NCI-H2081 treated with DMSO at 0.1 percent for 48 hours (cell line): ENCODE data around the gene PPIC.
"Not testable (repeated sequence)": the region's sequence is repeated elsewhere in the genome, so short reads cannot be mapped to it uniquely, and the experiment has no call there.

Experiments used
- DNase-seq: peaks from one replicate; lab custom pipeline; 2025; lab: John Stamatoyannopoulos, UW

Gene PPIC

GRCh38 chr5:123007754-123008153, 28.8 kb downstream of the PPIC start:
- no peak for DNase-seq

DNA sequence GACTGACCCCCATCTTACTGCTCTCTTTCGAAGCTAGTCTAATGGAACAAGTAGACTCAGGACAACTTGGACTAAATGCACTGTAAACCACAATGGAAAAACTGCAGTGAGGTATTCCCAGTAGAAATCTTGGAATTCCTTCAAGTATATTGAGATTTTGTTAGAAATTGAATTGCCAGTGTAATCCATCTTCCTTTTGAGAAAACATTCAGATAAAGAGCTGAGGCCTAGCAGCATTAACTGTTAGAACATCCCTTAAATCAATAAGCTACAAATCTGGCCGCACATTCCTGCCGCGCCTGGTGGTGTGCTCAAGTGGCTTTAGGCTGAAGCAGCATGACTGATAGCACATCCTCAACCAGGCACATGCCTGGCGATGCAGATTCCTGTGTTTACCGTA, 29.3 kb downstream of the PPIC start:
- no peak for DNase-seq

GRCh38 chr5:123001808-123002207, 34.7 kb downstream of the PPIC start:
- DNase-seq: no peak

GRCh38 chr5:123000731-123001130, 35.8 kb downstream of the PPIC start:
- no peak for DNase-seq

- DNase-seq: no peak
These were observed 36.5 kb downstream of the PPIC start for GRCh38 chr5:122999947-123000563.

DNA sequence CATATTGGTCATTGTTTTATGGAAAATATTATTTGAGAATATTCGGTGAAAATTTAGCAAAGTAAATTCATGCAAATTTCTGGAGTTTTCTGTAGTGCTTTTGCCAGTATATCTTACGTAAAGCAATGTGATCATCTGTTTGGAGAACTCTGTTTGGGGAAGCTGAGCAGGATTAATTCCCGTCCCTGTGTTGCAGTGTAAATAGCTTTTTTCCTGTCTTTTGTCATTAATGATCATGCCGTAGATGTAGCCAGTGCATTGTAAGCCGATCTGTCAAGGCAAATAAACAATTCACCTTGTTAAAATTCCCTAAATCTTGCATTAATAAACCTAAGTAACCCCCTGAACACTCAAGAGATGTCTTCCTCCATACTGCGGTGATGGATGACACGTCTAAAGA, 39.2 kb downstream of the PPIC start:
- DNase-seq: no peak

GRCh38 chr5:122996091-122996490, 40.4 kb downstream of the PPIC start:
- DNase-seq: no peak

GRCh38 chr5:122985954-122986721, 50.4 kb downstream of the PPIC start:
- DNase-seq: no peak

DNA sequence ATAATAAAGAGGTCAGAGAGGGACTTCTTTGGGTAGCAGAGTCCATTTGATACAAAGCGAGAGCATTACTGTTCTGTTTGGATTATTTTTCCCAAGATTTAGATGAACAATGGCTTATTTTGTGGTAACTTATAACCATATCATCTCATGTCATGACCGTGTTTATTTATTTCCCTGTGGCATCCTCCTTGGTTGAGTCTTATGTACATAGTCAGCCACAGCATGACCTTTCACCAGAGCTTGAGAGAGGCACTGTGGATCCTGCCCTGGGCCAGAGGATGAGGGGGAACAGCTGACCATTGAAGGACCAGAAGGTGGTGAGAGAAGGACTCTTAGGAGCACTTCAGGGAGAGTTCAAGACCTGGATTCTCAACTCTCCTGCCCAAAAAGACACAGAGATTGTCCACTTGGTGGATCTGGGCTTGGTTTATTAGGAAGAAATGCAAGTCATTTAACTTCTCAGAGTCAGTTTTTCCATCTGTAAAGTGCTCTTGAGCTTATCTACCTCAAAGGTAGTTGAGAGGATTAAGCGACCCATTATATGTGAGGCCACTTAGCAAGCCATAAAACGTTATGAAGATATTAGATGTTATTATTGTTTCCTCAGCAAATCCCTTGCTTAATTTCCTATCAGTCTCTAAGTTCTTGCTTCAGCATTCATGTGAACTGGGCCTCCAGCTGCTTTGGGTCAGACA, 51.4 kb downstream of the PPIC start:
- DNase-seq: no peak

GRCh38 chr5:122984425-122984824, 52.1 kb downstream of the PPIC start:
- DNase-seq: no peak

DNA sequence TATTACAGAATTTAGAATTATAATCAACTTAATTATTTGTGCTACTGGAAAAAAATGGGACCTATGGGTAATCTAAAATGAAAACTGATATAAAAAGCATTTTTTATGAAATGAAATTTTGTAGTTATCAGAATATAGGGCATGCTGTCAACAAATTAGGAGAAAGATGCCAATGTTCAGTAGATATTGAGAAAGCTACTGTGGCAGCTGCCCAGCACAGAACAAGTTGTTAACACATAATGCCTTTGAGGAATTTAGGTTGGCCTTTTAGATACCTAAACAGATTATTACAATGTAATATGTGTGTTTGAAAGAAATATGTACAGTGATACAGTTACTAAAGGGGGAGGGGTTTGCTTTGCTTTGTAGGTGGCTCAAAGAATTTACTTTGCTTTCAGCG, 54.1 kb downstream of the PPIC start:
- no peak for DNase-seq

DNA sequence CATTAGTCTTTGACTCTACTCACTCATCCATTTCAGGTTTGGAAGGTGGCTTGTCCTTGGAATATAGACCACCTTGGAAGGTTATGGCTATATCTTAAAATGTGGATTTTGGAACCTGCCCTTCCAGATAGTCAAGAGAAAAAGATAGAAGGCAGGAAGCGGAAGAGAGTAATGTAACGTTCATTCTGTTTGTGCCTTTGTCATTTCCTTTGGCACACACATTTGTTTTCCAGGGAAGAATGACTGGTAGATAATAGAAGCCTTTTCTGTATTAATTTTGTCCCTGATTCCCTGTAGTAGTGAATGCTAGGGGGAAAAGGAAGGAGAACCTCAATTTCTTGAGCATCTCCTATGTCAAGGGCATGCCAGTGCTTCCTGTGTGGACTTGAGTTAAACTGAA, 54.7 kb downstream of the PPIC start:
- no peak for DNase-seq

DNA sequence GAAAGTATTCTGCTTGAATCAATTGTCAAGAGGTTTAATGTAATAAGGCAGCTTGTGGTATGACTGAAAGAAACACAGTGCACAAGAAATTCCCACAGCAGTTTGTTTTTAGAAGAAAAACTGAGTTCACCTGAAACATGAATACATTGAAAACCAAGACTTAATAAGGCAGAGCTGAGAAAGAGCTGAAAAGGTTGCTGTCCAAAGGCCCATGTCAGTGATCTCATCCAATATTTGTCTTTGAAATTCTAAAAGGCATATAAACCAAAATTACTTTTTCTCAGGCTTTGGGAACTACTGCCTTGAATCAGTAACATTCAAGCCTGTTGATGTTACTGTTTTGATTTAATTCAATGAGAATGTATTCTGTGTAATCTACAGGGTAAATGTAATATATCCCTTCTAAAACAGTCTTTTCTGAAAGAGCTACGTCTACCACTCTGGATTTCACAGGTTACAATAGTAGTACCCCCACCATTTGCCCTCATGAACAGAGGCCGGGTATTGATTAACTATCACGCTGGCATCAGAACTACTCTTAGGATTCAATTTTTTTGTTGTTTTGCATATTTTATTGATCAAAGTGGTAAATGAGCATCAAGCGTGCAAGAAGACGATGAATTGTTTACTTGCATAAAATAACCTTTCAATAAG, 57.8 kb downstream of the PPIC start:
- no peak for DNase-seq

- no peak for DNase-seq
These were observed 58.5 kb downstream of the PPIC start for GRCh38 chr5:122978068-122978467.

DNA sequence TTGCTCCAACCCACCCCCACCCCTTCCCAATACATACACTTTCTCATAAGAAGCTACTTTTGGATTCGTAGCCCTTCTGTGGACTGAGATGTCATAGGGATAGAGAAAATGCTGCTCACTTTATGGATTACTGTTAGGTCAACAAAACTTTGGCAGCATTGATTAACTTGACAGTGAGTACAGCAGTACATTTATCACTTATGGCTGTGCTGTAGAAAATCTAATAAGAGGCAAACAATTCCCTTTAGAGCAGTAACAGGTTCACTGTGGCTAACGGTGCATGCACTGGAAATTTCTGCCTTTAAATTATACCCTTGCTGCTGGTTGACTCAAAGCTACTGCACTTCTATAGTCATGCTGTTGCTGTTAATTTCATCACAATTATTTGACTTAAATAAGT, 59.2 kb downstream of the PPIC start:
- DNase-seq: no peak

DNA sequence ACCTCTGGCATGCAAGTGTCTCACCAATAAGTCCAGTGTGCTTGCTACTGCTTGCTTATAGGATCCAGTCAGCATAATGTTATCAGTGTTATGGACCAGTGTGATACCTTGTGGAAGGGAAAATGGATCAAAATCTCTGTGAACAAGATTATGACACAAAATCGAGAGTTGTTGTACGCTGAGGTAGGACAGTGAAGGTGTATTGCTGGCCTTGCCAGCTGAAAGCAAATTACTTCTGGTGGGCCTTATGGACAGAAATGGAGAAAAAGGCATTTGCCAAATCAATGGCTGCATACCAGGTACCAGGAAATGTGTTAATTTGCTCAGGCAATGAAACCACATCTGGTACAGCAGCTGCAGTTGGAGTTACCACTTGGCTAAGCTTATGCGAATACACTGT, 62.3 kb downstream of the PPIC start:
- DNase-seq: not testable (repeated sequence)

- DNase-seq: not testable (repeated sequence)
These were observed 62.8 kb downstream of the PPIC start for GRCh38 chr5:122973759-122974158.
